Measurements from ENCODE around the gene SYNJ1. TPM values are rescaled to one million over a fixed set of nuclear protein-coding genes. Genes with fewer than 3 reads are reported as not detected.

The SYNJ1 gene
- polyA plus RNA-seq, 3 donors: 4.0 to 16.5 (median 8.1) TPM

DNA sequence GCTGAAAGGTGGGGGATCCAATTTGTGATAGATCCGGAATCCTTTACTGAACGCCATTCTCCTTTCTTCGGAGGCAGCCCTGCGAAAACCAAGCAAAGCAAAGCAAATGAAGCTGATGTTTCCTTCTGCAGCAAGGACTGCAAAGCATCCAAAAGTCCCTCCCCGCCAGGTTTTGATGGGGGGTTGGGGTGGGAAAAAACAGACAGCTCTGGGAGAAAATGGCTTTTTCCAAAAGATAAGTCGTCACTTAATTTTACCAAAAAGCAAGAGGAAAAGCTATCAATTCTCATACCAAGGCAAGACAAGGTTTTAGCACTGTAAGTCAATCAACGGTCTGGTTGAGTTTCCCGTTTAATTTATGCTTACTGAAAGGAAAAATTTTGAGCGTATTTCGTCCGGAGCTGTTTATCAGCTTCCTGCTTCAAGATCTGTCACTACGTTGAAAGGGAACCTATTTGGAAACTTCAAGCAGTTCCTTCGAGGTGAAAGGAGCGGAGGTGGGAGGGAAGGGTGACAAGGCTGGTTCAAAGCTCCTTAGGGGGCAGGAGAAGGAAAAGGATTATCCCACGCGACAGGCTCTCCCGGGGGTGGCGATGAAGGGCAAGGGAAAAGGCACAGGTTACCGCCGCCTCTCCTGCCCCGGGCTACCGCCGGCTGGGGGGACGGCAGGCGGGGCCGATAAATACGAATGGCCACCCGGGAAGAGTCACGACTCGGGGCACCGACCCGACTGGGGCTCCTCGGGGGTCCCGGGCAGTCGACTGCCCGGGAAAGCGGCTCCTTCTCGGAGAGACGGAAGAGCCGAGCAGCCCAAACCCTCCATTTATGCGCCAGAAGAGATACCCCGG, 750 bp downstream of the SYNJ1 start:
- Histone ChIP-seq H3K79me2 (ENCODE audit: insufficient read depth, low read length) (peaks cover 57% of the 10 kb centered on the region), H3K4me2 (replicated peaks; ENCODE audit: extremely low read depth, low read length, poor library complexity, severe bottlenecking) (peak overlapping the region; percentile 80), H3K4me1 (ENCODE audit: control insufficient read depth in 1 of 2, insufficient read depth in 2 of 2, low read length in 2 of 2) (peaks cover 25 to 27% of the 10 kb centered on the region in 2 donors), H3K9me3 (replicated peaks in 1 of 2; ENCODE audit: control insufficient read depth in 1 of 2, insufficient read depth in 1 of 2, low read length in 2 of 2) (no peaks in the 10 kb centered on the region), H3K9ac (ENCODE audit: insufficient read depth, low read length, poor library complexity, severe bottlenecking) (peak overlapping the region; percentile 94), H4K20me1 (ENCODE audit: insufficient read depth, low read length) (peaks cover 25% of the 10 kb centered on the region), H3K36me3 (replicated peaks in 1 of 2; ENCODE audit: control insufficient read depth in 1 of 2, insufficient read depth in 2 of 2, low read length in 2 of 2) (peaks cover 13 to 29% of the 10 kb centered on the region in 2 donors), H2AFZ (ENCODE audit: insufficient read depth, low read depth, low read length, poor library complexity, severe bottlenecking) (peak overlapping the region; percentile 84), H3K27ac (ENCODE audit: low read depth in 1 of 2, low read length in 2 of 2) (peak overlapping the region; percentile 92 to 98), H3K27me3 (ENCODE audit: control insufficient read depth in 2 of 2, insufficient read depth in 2 of 2, low read length in 2 of 2) (no peaks in the 10 kb centered on the region), H3K4me3 (replicated peaks in 1 of 3; ENCODE audit: low read depth in 2 of 3, low read length in 3 of 3) (peak overlapping the region; percentile 88 to 99 (median 97))
- TF ChIP-seq, protein P1, sequence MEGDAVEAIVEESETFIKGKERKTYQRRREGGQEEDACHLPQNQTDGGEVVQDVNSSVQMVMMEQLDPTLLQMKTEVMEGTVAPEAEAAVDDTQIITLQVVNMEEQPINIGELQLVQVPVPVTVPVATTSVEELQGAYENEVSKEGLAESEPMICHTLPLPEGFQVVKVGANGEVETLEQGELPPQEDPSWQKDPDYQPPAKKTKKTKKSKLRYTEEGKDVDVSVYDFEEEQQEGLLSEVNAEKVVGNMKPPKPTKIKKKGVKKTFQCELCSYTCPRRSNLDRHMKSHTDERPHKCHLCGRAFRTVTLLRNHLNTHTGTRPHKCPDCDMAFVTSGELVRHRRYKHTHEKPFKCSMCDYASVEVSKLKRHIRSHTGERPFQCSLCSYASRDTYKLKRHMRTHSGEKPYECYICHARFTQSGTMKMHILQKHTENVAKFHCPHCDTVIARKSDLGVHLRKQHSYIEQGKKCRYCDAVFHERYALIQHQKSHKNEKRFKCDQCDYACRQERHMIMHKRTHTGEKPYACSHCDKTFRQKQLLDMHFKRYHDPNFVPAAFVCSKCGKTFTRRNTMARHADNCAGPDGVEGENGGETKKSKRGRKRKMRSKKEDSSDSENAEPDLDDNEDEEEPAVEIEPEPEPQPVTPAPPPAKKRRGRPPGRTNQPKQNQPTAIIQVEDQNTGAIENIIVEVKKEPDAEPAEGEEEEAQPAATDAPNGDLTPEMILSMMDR (IDR thresholded peaks at IDR 0.05): no peak
- peak; percentile 54 to 64 (median 60) for DNase-seq
- peaks cover 0 to 2% (median 0%) of the 10 kb centered on the region in 3 donors for H3K27me3 Mint-ChIP-seq (ENCODE audit: low read depth in 3 of 3)
- under 1% methylated on average over 40 of the region's 42 CpGs for WGBS (ENCODE audit: insufficient coverage)
- H3K4me1 Mint-ChIP-seq: peaks cover 37% of the 10 kb centered on the region
- no peaks in the 10 kb centered on the region for H3K9me3 Mint-ChIP-seq
- intact Hi-C loops (cut with micrococcal nuclease): loop anchor here (5.0 kb wide), 2 partner anchors 45 to 915 kb away; partner anchors contain the start of genes PAXBP1 (in 2 of the 2), CRYZL1 (in 1 of the 2) and ITSN1 (in 1 of the 2)
- H3K36me3 Mint-ChIP-seq: peaks cover 18 to 34% of the 10 kb centered on the region in 2 donors
- H3K27ac Mint-ChIP-seq: peak overlapping the region; percentile 94 to 99 (median 98)
- H3K4me3 Mint-ChIP-seq: peak overlapping the region; percentile 99

DNA sequence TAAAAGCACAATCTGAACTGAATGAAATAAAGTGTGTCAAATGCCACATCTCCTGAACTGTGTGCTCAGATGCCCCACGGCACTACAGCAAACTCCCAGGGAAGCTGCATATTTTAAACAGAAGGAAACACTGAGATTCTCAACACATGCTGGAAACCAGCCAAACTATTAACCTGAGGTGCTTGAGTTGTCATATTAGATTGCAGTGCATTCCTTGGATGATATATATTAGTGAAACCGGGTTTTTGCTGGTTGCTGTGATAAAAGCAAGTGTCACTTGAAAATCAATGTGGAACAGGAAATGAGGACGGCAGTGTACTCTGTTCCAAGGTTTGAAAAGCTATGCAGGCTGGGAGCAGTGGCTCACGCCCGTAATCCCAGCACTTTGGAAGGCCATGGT, 8.7 kb downstream of the SYNJ1 start:
- no peak overlapping the region for H3K9ac ChIP-seq (ENCODE audit: insufficient read depth, low read length, poor library complexity, severe bottlenecking)
- H3K4me1 ChIP-seq (ENCODE audit: control insufficient read depth in 1 of 2, insufficient read depth in 2 of 2, low read length in 2 of 2): peaks cover 11 to 18% of the 10 kb centered on the region in 2 donors
- H3K27ac ChIP-seq (ENCODE audit: low read depth in 1 of 2, low read length in 2 of 2): peak overlapping the region in 1 of 2 donors; percentile 72
- H3K4me3 ChIP-seq (replicated peaks in 1 of 3; ENCODE audit: low read depth in 2 of 3, low read length in 3 of 3): no peak overlapping the region
- WGBS (ENCODE audit: insufficient coverage): 72% methylated on average over 3 of the region's 5 CpGs
- H3K36me3 ChIP-seq (replicated peaks in 1 of 2; ENCODE audit: control insufficient read depth in 1 of 2, insufficient read depth in 2 of 2, low read length in 2 of 2): peaks cover 23 to 47% of the 10 kb centered on the region in 2 donors
- TF ChIP-seq, protein P1 (IDR thresholded peaks at IDR 0.05): no peak
- H2AFZ ChIP-seq (ENCODE audit: insufficient read depth, low read depth, low read length, poor library complexity, severe bottlenecking): no peak overlapping the region
- Mint-ChIP-seq H3K4me3 (no peak overlapping the region), H3K36me3 (peaks cover 45 to 60% of the 10 kb centered on the region in 2 donors), H3K27me3 (ENCODE audit: low read depth in 3 of 3) (no peaks in the 10 kb centered on the region), H3K4me1 (peaks cover 25% of the 10 kb centered on the region), H3K9me3 (peaks cover 0 to 3% (median 0%) of the 10 kb centered on the region in 7 donors), H3K27ac (peak overlapping the region in 5 of 7 donors; percentile 44 to 81 (median 55))
- H3K27me3 ChIP-seq (ENCODE audit: control insufficient read depth in 2 of 2, insufficient read depth in 2 of 2, low read length in 2 of 2): no peaks in the 10 kb centered on the region
- H3K4me2 ChIP-seq (replicated peaks; ENCODE audit: extremely low read depth, low read length, poor library complexity, severe bottlenecking): no peak overlapping the region
- H3K79me2 ChIP-seq (ENCODE audit: insufficient read depth, low read length): peaks cover 89% of the 10 kb centered on the region
- peaks cover 77% of the 10 kb centered on the region for H4K20me1 ChIP-seq (ENCODE audit: insufficient read depth, low read length)
- intact Hi-C loops (cut with micrococcal nuclease): no loop called here
- no peaks in the 10 kb centered on the region for H3K9me3 ChIP-seq (replicated peaks in 1 of 2; ENCODE audit: control insufficient read depth in 1 of 2, insufficient read depth in 1 of 2, low read length in 2 of 2)
- no peak for DNase-seq
